Gastroesophageal sphincter (tissue), 4 donors: ENCODE data around the gene IBTK. TPM values are rescaled to one million over a fixed set of nuclear protein-coding genes. Genes with fewer than 3 reads are reported as not detected.
"Not testable (repeated sequence)": the region's sequence is repeated elsewhere in the genome, so short reads cannot be mapped to it uniquely, and the experiment has no call there.

Experiments
- ATAC-seq: fragments of 150-250 bp; one replicate; pipeline ENCODE4 v1.9.1; 2016; ENCODE audit warnings: mild to moderate bottlenecking, moderate library complexity
- H3K27ac ChIP-seq, 4 donors: fragments of 200-600 bp; sonication (generic) in 3 of 4; 1 replicate in 3 of 4; 2 replicates in 1 of 4; pipeline ENCODE4 v1.5.1; 2016 to 2019
- H3K27me3 ChIP-seq: fragments of 200-600 bp; sonication (generic); one replicate; pipeline ENCODE4 v1.5.1; 2019
- H3K36me3 ChIP-seq, 2 donors: fragments of 200-600 bp; sonication (generic); one replicate each; pipeline ENCODE4 v1.5.1; 2019; ENCODE audit warnings: control low read depth in 1 of 2
- H3K4me1 ChIP-seq, 3 donors: fragments of 200-600 bp; sonication (generic); 1 replicate in 2 of 3; 2 replicates in 1 of 3; pipeline ENCODE4 v1.5.1; 2016 to 2019; ENCODE audit warnings: control low read depth in 2 of 3
- H3K4me3 ChIP-seq, 2 donors: fragments of 200-600 bp; sonication (generic); one replicate each; pipeline ENCODE4 v1.5.1; 2019; ENCODE audit warnings: mild to moderate bottlenecking in 1 of 2, moderate library complexity in 1 of 2
- H3K9me3 ChIP-seq, 3 donors: fragments of 200-600 bp; sonication (generic); one replicate each; pipeline ENCODE4 v1.5.1; 2017 to 2019; ENCODE audit warnings: control low read depth in 2 of 3
- CTCF ChIP-seq, 4 experiments: fragments of 200-600 bp in 2 of 4; fragments of 450-650 bp in 2 of 4; sonication (generic) in 1 of 4; IDR thresholded peaks; one replicate each; pipeline ENCODE4 v1.5.1; 2017 to 2019; ENCODE audit warnings: antibody characterized with exemption in 4 of 4, mild to moderate bottlenecking in 2 of 4, moderate library complexity in 2 of 4
- EP300 ChIP-seq: sonication (generic); formaldehyde crosslinking; IDR thresholded peaks from one replicate; pipeline ENCODE4 v1.6.1; 2017; ENCODE audit warnings: antibody characterized with exemption, mild to moderate bottlenecking
- POLR2A ChIP-seq, 2 donors: fragments of 450-650 bp; IDR thresholded peaks; one replicate each; pipeline ENCODE4 v1.6.1; 2017; ENCODE audit warnings: antibody characterized with exemption in 2 of 2, mild to moderate bottlenecking in 2 of 2, moderate library complexity in 1 of 2
- POLR2AphosphoS5 ChIP-seq: sonication (generic); formaldehyde crosslinking; IDR thresholded peaks from one replicate; pipeline ENCODE4 v1.6.1; 2017; ENCODE audit warnings: antibody characterized with exemption
- WGBS, 2 donors: methylation state at CpG; one replicate each; pipeline ENCODE4 v1.1.5; 2018; ENCODE audit warnings: low coverage in 1 of 2; 5-methylcytosine and 5-hydroxymethylcytosine counted together
- total RNA-seq, 4 donors: library from RNA; depleted of rRNA; stranded (reverse); fragments of >200 nt; gene quantifications; one replicate each; pipeline ENCODE4 v1.1.0, GENCODE V29; 2016

Gene IBTK
- total RNA-seq, 4 donors from 2014 or later: 26.9 to 42.3 (median 30.8) TPM

DNA sequence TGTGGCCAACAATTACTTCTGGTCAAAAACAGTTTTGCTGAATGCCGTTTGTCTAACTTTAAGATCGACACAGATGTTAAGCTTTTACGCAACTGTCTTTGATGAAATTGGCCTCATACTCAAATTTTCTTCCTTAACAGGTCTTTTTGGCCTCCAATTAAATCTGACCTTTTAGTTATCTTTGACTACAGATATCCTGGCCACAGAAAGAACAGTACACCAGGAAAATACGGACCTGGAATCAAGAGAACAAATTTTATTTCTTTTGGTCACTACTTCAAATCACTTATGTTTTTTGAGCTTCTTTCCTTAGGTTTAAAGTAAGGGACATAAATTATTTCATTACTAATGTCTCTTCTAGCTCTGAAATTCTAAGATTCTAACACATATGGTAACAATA lies 49.8 kb downstream of the IBTK start:
- WGBS, 2 donors: 72% methylated on average over 4 of the region's 4 CpGs
- Histone ChIP-seq H3K36me3 (peaks cover 20 to 96% of the 10 kb centered on the region in 2 donors), H3K9me3 (no peaks in the 10 kb centered on the region), H3K4me3 (no peak overlapping the region), H3K27ac (no peak overlapping the region), H3K27me3 (no peaks in the 10 kb centered on the region), H3K4me1 (no peaks in the 10 kb centered on the region)
- no peak for ATAC-seq
- TF ChIP-seq POLR2AphosphoS5 (no peak), POLR2A (IDR thresholded peaks at IDR 0.05) (no peak), EP300 (no peak), CTCF (IDR thresholded peaks at IDR 0.05) (no peak)

- not testable (repeated sequence) for H3K27me3 ChIP-seq, ATAC-seq, H3K4me1 ChIP-seq, H3K9me3 ChIP-seq, H3K4me3 ChIP-seq, H3K27ac ChIP-seq
- 80 to 85% methylated on average over 1 to 5 of the region's 5 CpGs for WGBS, 2 donors
- peaks cover 20 to 96% of the 10 kb centered on the region in 2 donors for H3K36me3 ChIP-seq
Measured at GRCh38 chr6:82197245-82197644, 50.3 kb downstream of the IBTK start.

- peaks cover 20 to 96% of the 10 kb centered on the region in 2 donors for H3K36me3 ChIP-seq
- no peaks in the 10 kb centered on the region for H3K9me3 ChIP-seq
- H3K27me3 ChIP-seq: no peaks in the 10 kb centered on the region
- no peak for ATAC-seq
- TF ChIP-seq CTCF (IDR thresholded peaks at IDR 0.05): no peak
- no peak for TF ChIP-seq EP300
- no peak for TF ChIP-seq POLR2AphosphoS5
- TF ChIP-seq POLR2A (IDR thresholded peaks at IDR 0.05): no peak
- H3K4me3 ChIP-seq: no peak overlapping the region
- H3K27ac ChIP-seq: no peak overlapping the region
- H3K4me1 ChIP-seq: no peaks in the 10 kb centered on the region
Measured at GRCh38 chr6:82196161-82196560, 51.4 kb downstream of the IBTK start.

DNA sequence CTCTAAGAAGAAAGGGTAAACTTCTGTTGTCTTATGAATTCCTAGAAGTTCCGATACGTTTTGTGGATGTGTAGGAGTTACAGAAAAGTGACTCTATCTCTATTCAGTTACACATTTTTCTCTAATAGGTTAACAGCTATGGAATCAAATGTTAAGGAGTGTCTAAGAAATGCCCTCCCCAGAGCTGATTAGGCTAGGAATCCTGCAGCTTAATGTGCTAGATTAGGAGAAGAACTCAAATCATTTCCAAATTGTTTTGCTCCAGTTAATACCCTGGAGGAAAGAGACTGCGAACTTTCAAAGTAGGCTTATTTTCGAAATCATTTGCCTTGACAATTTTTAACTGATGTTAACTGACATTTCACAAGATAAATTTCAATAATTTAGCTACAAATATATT lies 51.9 kb downstream of the IBTK start:
- 76 to 85% methylated on average over 4 of the region's 4 CpGs for WGBS, 2 donors
- no peaks in the 10 kb centered on the region for H3K27me3 ChIP-seq
- TF ChIP-seq CTCF (IDR thresholded peaks at IDR 0.05) (no peak), EP300 (no peak), POLR2AphosphoS5 (no peak), POLR2A (IDR thresholded peaks at IDR 0.05) (no peak)
- no peak overlapping the region for H3K27ac ChIP-seq
- H3K4me1 ChIP-seq: peaks cover 0 to 4% (median 0%) of the 10 kb centered on the region in 3 donors
- peaks cover 18 to 97% of the 10 kb centered on the region in 2 donors for H3K36me3 ChIP-seq
- H3K9me3 ChIP-seq: no peaks in the 10 kb centered on the region
- no peak overlapping the region for H3K4me3 ChIP-seq
- ATAC-seq: no peak

DNA sequence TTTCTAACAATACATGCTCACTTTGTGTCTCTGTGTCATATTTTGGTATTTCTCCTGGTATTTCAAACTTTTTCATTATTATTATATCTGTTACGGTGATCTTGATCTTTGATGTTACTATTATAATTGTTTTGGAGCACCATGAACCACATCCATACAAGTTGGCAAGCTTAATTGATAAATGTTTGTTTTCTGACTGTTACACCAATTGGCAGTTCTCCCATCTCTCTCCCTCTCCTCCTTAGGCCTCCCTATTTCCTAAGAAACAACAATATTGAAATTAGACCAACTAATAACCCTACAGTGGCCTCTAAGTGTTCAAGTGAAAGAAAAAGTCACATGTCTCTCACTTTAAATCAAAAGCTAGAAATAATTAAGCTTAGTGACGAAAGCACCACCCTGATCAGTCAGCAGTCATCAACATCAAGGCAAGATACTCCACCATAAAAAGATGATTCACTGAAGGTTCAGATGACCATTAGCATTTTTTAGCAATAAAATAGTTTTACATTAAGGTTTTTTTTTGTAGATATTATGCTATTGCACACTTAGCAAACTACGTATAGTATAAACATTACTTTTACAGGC lies 61.5 kb downstream of the IBTK start:
- Histone ChIP-seq H3K9me3 (no peaks in the 10 kb centered on the region), H3K27ac (no peak overlapping the region), H3K27me3 (no peaks in the 10 kb centered on the region), H3K4me3 (no peak overlapping the region), H3K4me1 (peaks cover 0 to 19% (median 0%) of the 10 kb centered on the region in 3 donors), H3K36me3 (peaks cover 0 to 80% of the 10 kb centered on the region in 2 donors)
- ATAC-seq: no peak
- WGBS, 2 donors: 96 to 97% methylated on average over 3 of the region's 3 CpGs
- TF ChIP-seq CTCF (IDR thresholded peaks at IDR 0.05) (no peak), POLR2A (IDR thresholded peaks at IDR 0.05) (no peak), POLR2AphosphoS5 (no peak), EP300 (no peak)
